SU-DHL-6 (cell line): Measurements from ENCODE around the gene RNF121.

Experiments
- EZH2phosphoT487 ChIP-seq: fragments of 200-600 bp; sonication (generic), shearing (Covaris generic); conservative IDR thresholded peaks from 2 replicates; pipeline ENCODE4 v1.6.1; 2018; ENCODE audit warnings: mild to moderate bottlenecking, antibody characterized with exemption, low read length, moderate library complexity, mixed read lengths
- TF ChIP-seq, protein P1 (sequence below): fragments of 200-600 bp; sonication (generic); IDR thresholded peaks from one replicate; pipeline ENCODE4 v1.5.1; 2017; ENCODE audit warnings: antibody characterized with exemption, mild to moderate bottlenecking, low read length, moderate library complexity; ENCODE audit not compliant: insufficient read depth, poor library complexity, severe bottlenecking

- TF ChIP-seq, protein P1, sequence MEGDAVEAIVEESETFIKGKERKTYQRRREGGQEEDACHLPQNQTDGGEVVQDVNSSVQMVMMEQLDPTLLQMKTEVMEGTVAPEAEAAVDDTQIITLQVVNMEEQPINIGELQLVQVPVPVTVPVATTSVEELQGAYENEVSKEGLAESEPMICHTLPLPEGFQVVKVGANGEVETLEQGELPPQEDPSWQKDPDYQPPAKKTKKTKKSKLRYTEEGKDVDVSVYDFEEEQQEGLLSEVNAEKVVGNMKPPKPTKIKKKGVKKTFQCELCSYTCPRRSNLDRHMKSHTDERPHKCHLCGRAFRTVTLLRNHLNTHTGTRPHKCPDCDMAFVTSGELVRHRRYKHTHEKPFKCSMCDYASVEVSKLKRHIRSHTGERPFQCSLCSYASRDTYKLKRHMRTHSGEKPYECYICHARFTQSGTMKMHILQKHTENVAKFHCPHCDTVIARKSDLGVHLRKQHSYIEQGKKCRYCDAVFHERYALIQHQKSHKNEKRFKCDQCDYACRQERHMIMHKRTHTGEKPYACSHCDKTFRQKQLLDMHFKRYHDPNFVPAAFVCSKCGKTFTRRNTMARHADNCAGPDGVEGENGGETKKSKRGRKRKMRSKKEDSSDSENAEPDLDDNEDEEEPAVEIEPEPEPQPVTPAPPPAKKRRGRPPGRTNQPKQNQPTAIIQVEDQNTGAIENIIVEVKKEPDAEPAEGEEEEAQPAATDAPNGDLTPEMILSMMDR, result no peak
- no peak for TF ChIP-seq EZH2phosphoT487
Measured at GRCh38 chr11:72000202-72000867, 71.5 kb downstream of the RNF121 start.
